22Rv1 (cell line): ENCODE results near the gene COL6A5.

Source experiments
- H3K27ac ChIP-seq: fragments of 450-650 bp; 2 replicates; pipeline ENCODE4 v1.5.1; 2017
- ZFX ChIP-seq: fragments of 450-650 bp; IDR thresholded peaks from 2 replicates; pipeline ENCODE4 v1.6.1; 2017; ENCODE audit warnings: antibody characterized with exemption, borderline replicate concordance
- TF ChIP-seq, protein P1 (sequence below): fragments of 450-650 bp; IDR thresholded peaks from 2 replicates; pipeline ENCODE4 v1.5.1; 2017; ENCODE audit warnings: mild to moderate bottlenecking

The COL6A5 gene

DNA sequence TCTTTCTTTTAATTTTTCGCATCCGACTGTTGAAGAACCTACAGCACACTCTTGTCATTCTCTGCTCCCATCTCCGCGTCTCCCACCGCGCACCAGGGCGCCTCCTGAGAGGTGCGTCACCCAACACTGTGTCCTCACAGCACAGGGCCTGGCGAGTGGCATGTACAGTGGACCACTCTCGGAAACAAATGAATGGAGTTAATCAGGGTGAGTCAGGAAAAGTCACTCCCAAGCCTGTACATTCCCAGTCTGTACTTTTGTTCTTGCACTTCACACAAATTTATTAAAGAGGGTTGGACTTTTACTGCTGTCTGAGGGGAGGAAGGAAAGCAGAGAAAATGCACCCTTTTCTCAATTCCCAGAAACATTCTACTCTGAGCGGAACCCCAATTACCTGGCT, 172.1 kb downstream of the COL6A5 start:
- no peak overlapping the region for H3K27ac ChIP-seq
- TF ChIP-seq, protein P1, sequence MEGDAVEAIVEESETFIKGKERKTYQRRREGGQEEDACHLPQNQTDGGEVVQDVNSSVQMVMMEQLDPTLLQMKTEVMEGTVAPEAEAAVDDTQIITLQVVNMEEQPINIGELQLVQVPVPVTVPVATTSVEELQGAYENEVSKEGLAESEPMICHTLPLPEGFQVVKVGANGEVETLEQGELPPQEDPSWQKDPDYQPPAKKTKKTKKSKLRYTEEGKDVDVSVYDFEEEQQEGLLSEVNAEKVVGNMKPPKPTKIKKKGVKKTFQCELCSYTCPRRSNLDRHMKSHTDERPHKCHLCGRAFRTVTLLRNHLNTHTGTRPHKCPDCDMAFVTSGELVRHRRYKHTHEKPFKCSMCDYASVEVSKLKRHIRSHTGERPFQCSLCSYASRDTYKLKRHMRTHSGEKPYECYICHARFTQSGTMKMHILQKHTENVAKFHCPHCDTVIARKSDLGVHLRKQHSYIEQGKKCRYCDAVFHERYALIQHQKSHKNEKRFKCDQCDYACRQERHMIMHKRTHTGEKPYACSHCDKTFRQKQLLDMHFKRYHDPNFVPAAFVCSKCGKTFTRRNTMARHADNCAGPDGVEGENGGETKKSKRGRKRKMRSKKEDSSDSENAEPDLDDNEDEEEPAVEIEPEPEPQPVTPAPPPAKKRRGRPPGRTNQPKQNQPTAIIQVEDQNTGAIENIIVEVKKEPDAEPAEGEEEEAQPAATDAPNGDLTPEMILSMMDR: no peak
- no peak for TF ChIP-seq ZFX

DNA sequence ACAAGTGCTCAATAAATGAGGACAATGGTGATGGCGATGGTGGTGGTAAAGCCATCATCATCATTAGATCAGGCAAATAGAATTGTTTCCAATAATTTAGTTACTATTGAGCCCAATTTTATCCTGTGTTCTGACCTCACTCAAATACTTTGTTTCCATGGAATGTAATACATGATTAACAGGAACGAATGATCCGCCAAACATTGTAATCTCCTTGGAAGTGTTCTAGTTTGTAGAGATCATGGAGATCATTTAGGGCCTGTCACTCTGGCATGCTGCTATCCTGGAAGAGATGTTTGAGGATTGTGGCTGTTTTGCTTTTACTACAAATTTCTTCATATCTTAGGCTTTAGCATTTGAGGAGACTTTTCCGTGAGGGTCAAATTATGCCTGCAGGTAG, 174.3 kb downstream of the COL6A5 start:
- TF ChIP-seq, protein P1: no peak
- TF ChIP-seq ZFX: no peak
- H3K27ac ChIP-seq: no peak overlapping the region

DNA sequence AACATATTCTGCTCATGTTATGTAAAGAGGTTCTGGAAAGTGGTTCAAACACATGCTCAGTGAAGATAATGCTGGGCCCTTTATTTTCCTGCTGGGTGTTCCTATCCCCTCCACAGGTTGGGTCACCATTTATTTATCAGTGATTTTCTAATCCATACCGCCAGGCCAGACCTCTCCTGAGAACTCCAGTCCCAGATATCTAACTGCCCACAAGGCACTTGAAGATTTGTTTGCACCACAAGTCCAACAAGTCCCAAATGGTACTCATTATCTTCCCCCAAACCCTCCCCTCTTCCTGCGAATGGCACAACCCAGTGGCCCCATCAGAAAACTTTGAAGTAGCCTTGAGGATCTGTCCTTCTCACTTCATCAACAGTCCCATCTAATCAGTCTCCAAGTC, 176.9 kb downstream of the COL6A5 start:
- no peak overlapping the region for H3K27ac ChIP-seq
- no peak for TF ChIP-seq ZFX
- TF ChIP-seq, protein P1: no peak

DNA sequence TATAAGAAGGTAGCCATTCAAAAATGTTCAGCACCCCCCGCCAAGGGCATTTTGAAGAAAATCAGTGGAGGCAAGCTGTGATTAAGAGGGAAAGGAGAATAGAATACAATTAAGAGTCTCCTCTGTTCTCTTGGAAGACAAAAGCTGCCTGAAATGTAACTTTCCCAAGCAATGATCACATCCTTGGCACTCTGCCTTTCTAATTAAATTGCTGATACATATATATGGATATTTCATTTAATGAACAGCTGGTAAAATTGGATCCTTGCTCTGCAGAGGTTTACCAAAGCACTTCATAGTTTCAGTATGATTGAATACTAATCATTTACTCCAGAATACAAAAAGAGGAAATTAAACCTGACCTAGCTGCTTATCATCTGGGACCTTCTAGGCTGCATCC, 182.0 kb downstream of the COL6A5 start:
- TF ChIP-seq ZFX: no peak
- TF ChIP-seq, protein P1: no peak
- no peak overlapping the region for H3K27ac ChIP-seq

DNA sequence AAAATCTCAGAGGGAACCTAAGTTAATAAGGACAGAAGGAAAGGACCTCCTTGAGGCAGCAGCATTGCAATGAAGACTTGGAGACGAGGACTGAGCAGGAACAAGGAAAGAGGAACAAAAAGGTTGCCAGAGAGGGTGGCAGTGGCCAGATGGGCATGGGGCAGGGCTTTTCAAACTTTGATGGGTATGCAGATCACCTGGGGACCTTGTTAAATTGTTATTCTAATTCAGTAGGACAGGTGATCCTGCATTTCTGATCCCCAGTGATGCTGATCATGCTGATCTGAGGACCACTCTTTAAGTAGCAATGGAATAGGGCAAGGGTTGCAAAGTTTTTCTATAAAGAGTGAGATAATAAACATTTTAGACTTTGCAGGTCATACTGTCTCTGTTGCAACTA, 182.6 kb downstream of the COL6A5 start:
- TF ChIP-seq, protein P1: no peak
- no peak for TF ChIP-seq ZFX
- no peak overlapping the region for H3K27ac ChIP-seq

DNA sequence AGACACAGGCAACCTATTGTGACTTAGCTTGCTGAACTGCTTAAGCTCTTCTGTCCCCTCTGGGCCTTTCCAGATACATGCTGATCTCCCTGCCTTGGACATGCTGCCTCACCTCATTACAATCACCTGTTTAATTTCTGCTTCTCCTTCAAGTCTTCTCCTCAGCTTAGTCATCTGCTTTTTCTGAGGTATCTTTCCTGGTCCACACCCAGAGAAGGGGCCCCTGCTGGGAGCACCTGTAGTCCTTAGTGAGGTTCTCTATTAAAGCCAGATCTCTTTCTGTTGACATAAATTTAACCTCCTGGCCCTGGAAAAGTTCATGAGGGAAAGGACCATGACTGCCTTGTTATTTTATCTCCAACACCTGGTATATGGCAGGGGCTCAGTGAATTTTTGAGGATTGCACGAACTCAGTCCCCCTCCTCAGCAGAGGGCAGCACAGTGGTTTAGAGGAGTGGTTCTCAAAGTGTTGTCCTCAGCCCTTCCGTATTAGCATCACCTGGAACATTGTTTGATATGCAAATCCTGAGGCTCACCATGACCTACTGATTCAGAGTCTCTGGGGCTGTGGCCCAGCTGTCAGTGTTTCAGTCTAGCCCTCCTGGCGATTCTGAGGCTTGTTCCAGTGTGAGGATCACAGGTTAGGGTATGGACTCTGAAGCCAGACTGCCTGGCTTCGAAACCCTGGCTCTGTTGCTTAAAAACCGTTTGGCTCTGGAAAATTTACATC, 184.2 kb downstream of the COL6A5 start:
- H3K27ac ChIP-seq: no peak overlapping the region
- no peak for TF ChIP-seq ZFX
- TF ChIP-seq, protein P1: no peak

DNA sequence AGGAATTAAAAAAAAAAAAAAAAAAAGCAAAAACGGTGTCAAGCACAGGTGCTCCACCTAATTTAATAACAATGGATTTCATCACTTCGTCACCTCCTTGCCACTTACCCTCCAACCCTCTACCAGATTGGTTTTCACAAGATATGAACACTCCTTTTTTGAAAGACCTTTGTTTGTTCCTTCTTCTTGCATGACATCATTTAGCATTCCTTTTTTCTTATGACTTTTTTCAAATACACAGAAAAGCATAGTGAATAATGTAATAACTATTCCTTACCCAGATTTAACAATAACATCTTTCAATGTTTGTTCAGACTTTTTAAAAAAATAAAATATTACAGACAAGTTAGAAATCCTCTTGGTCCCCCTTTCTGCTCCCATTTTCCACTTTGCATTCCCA, 187.8 kb downstream of the COL6A5 start:
- TF ChIP-seq, protein P1: no peak
- no peak for TF ChIP-seq ZFX
- H3K27ac ChIP-seq: no peak overlapping the region
